GM21360 (cell line): ENCODE data around the gene KIFBP.

Source experiments
- ATAC-seq: cut with Tn5 transposase; IDR thresholded peaks from one replicate; pipeline ENCODE4 v1.9.1; 2021; ENCODE audit warnings: mild to moderate bottlenecking, moderate library complexity; ENCODE audit not compliant: unreplicated experiment

The KIFBP gene

DNA sequence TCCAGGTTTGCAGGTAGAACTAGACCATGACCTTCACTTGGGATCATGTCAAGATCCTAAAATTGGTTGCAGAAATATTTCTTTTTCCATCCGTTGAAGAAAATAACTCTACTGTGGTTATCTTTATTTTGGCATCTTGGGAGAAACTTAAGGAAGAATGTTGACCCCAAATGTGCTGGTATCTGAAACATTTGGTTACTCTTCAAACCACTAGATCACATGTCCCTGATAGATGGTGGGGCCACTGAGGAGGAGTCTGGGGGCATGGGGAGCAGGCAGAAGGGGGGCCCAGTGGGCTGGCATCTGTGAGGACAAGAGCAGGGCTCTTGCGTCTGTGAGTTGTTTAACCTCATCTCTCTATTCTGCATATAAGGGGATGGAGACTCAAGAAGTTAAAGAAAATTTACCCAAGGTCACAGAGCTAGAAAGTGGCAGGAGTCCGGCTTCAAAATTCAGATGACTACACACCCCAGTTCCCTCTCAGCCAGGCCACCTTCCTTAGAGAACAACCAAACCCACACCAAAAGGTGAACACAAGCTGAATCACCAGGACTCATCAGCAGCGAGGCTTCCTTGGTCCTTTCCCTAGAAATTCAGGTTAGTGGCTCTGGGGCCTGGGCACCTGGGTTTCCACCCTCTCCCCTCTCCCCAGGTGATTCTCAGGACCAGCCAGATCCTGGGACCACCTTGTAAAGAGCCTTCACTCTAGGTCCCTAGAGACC is 58.7 kb downstream of the KIFBP start:
- no peak for ATAC-seq

GRCh38 chr10:69048103-69048502 is 59.5 kb downstream of the KIFBP start:
- ATAC-seq: no peak

DNA sequence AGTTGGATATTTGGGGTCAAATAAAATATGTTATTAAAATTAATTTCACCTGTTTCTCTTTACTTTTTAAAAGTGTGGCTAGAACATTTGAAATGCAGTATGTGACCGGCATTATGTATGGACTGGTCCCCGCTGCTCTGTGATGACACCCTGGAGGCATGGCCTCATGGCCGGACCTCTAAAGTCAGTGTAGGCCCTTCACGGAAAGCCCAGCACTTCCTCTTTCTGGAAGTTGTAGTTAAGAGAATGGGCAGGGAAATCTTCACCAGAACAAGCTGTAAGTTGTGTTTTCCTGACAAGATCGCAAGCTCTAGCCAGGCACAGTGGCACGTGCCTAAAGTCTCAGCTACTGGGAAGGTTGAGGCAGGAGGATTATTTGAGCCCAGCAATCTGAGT is 61.0 kb downstream of the KIFBP start:
- ATAC-seq: no peak

DNA sequence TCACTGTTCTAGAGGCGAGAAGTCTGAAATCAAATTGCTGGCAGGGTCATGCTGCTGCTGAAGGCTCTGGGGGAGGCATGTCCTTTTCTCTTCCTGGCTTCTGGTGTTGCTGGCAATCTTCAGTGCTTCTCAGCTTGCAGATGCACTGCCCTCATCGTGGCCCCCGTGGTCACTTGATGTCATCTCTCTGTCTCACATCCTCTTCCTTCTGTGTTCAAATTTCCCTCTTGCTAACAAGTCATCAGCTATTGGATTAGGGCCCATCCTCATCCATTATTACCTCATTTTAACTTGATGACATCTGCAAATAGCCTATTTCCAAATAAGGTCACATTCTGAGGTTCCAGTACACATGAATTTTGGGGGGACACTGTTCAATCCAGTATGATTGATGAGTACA is 62.7 kb downstream of the KIFBP start:
- ATAC-seq: no peak

DNA sequence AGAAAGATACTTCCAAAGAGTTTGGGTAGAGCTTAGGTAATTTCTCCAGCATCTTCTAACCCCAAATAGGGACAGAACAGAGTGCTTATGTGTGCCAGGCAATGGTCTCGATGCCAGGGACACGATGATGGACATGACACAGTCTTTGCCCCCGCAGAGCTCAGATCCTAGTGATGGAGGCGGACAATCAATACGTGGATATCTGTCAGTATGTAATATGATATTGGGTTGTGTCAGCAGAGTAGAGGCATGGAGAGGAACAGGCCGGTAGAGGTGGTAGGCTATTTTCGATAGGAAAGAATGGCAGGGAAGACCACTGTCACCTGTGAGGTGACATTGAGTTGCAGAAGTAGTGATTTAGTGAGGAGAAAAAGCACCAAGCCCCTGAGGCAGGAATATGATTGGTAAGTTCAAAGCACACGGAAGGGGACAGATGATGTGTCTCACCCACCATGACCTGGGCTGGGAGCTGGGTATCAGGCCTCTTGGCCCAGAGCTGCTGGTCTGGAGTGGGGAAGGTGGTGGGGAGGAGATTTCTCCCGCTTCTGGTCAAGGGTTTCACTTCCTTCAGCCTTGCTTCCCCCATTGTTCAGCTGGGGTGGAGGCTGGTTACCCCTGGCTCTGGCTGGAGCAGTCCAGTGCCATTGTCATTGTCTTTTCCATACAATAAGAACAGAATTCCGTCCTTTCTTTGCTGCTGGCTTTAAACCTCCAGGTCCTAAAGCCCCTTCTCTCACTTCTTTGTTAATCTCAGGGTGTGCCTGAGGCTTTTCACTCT is 63.3 kb downstream of the KIFBP start:
- no peak for ATAC-seq

DNA sequence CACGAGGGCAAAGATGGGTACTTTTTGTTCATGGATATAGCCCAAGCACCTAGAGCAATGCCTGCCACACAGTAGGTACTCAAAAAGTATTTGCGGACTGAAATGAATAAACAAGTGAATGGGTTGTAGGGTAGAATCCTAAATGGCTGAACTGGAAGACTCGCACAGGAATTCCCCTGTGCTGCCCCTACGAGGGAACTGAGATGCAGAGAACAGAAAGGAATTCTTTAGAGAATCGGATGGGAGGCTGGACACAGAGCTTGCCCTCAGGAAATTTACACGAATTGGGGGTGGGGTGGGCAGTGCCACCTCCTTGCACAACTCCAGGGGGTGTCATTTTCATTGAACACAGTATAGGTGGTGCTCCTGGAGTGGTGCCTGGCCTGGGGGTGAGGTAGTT is 64.1 kb downstream of the KIFBP start:
- no peak for ATAC-seq

DNA sequence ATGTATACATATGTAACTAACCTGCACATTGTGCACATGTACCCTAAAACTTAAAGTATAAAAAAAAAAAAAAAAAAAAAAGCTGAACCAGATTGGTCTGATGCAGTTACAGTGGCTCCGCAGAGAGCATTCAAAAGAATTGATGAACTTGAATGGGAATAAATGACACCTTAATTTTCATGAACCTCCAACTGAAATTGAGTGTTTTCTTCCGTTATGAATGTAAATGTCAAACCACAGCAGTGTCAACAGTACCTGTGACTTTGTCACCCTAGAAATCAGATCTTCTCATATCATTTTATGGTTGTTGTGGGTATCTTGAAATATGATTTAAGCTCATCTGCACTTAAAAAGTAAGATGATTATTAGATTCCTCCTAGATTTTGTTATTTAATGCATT is 66.6 kb downstream of the KIFBP start:
- ATAC-seq: no peak

GRCh38 chr10:69056129-69056528 is 67.5 kb downstream of the KIFBP start:
- no peak for ATAC-seq

GRCh38 chr10:69056536-69057260 is 68.1 kb downstream of the KIFBP start:
- ATAC-seq: no peak

DNA sequence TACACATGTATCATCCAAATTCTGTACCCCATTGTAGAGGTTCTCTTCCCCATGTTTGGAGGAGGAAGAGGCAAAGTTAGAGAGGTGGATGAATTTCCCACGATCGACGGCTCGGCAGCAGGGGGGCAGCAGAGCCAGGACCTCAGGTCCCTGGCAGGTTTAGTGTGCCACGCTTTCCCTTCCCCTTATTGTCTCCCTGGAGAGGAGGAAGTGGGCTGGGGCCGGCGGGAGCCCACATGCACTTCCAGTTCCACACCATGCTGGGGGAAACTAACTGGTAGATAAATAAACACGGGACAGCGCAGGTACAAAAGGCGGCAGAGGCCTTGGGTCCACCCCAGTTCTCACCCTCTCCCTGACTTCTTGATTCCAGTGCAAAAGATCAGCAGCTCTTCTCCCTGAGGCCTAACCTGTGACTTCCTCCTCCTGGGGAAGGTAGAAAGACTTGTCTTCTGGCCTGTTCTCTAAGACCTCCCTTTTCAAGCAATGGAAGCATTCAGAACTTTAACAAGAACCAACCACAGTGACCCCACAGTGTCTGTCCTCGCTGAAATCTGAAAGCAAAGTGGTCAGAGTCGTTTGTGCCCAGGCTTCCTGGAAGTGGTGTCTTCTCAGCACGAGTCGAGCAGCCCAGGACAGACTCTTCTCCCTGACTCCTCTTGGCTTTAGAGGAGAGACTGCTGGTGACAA is 68.8 kb downstream of the KIFBP start:
- no peak for ATAC-seq

GRCh38 chr10:69057951-69058297 is 69.3 kb downstream of the KIFBP start:
- ATAC-seq: no peak

- no peak for ATAC-seq
These were observed 71.7 kb downstream of the KIFBP start for GRCh38 chr10:69060127-69060798.

- ATAC-seq: peak; percentile 46
These were observed 72.9 kb downstream of the KIFBP start for GRCh38 chr10:69061305-69062161.

GRCh38 chr10:69062901-69063300 is 74.3 kb downstream of the KIFBP start:
- no peak for ATAC-seq

GRCh38 chr10:69064762-69065328 is 76.2 kb downstream of the KIFBP start:
- ATAC-seq: no peak

DNA sequence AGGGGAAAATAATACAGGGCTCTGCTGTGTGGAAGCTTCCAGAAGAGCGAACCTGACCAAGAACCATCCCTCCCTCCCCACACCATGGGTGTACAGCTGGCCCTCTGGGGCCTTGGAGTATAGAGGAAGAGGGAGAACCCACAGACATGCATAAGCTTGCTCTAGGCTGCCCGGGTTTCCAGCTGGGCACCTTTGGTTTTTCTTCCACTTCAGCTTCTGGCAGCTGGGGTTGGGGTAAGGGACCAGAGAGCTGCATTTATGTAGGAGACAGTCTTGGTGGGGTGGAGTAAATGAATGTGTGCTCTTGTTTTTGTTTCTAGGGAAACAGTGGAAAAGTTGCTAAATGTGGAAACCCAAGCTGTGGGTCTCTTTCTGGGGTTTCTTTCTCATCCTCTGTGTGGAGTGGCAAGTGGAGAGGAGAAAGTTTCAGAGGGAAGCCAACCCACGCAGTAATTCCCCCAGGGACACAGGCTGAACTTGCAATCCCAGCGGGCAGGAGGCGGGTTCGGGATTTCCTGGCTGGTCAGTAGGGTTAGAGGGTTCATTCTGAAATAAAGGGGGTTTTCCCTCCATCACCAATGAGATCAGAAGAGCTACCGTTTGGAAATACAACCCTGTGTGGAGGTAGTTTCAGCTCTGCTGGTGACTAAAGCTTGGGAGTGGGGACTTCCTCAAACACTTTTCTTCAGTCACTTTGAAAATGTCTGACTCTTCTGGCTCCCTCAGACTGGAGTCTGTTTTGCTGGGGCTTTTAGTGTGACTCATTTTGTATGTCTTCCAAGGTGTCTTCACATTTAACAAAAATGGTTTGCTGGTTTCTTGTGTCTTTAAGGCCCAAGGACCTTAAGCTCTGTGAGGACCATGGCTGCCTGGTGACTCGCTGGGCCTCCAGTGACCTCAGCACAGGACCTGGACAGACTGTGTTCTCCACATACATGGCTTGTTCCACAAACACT is 77.1 kb downstream of the KIFBP start:
- ATAC-seq: peak; percentile 56
